ENCODE measurements around the gene FSHR. TPM values are rescaled to one million over a fixed set of nuclear protein-coding genes. Genes with fewer than 3 reads are reported as not detected.

Gene FSHR
- total RNA-seq, 1 donor = under 0.01 TPM

DNA sequence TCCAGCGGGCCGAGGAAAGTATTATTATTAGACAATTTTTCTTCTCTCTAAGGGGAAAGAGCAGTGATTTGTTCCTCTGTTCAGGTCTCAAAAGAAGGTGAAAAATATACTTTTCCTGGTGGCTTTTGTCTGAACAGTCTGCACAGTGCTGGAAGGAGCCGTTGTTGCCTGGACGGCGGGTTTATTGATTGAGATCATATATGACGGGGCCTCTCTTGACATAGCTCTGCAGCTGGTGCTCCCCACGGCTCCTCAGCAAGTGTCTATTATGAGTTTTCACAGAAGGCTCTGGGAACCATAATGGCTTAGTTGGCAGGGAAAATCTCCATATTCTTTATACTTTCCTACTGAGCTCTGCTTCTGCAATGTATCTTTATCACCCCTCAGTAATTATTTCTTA is 42.9 kb downstream of the FSHR start:
- DNase-seq (ENCODE audit: low read depth in 2 of 3, low spot score in 2 of 3) = no peak

- DNase-seq (ENCODE audit: low read depth in 2 of 3, low spot score in 2 of 3) = no peak
Observed at GRCh38 chr2:49111006-49111405, 43.3 kb downstream of the FSHR start.

GRCh38 chr2:49110571-49110970 is 43.7 kb downstream of the FSHR start:
- DNase-seq (ENCODE audit: low read depth in 2 of 3, low spot score in 2 of 3) = no peak

DNA sequence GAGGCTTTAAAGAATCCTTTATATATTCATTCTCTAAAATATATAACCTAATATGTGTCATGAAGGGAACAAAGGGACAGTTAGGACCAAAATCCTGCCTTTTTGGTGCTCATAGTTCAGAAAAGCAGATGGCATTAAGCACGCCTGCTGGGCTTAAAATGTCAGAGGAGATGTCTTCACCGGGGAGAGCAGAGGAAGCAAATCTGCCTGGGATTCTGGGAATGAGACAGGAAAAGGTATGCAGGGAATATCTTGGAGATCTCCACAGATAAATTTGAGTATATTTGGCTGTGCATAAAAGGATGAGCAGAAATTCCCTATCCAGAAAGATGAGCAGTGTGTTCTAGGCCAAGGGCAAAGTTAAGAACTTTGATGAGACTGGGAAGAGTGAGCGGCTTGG is 45.5 kb downstream of the FSHR start:
- no peak for DNase-seq (ENCODE audit: low read depth in 2 of 3, low spot score in 2 of 3)

DNA sequence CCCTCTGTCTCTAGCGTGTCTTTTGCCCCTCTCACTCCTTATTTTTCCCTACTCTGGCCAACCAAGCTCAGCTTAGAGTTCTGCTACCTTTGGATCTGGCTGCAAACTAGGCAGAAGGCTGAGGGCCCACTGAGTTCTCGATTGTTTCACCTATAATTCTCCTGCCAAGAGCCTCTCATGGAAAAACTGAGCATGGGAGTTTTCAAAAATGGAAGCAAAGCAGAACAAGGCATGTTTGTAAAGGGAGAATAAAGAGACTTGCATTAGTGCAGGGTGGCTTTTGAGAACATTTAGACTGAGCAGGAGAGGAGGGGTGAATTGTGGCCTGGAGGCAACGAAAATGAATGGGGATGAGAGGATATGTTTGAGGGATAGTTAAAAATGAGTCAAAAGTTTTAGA is 45.9 kb downstream of the FSHR start:
- DNase-seq (ENCODE audit: low read depth in 2 of 3, low spot score in 2 of 3) = no peak

DNA sequence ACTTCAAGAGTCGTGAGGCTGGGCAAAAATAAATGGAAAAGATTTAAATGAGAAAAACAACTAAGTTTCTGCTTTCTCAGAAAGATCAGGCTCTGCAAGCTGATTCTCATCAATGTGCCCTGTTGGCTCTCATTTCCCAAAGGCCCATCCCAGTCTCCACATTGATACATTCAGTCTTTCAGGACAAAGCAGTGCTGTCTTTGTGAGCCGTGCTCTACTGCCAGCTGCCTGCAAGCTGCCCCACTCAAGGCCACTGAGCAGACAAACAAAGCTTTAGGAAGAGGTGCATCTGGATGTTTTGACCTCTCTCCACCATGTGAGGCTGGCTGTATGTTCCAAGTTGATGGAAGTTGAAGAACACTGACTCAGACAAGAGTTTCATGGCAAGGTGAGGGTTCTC is 48.8 kb downstream of the FSHR start:
- no peak for DNase-seq (ENCODE audit: low read depth in 2 of 3, low spot score in 2 of 3)

- DNase-seq (ENCODE audit: low read depth in 2 of 3, low spot score in 2 of 3) = no peak
Observed at GRCh38 chr2:49102146-49102545, 52.2 kb downstream of the FSHR start.

- DNase-seq (ENCODE audit: low read depth in 2 of 3, low spot score in 2 of 3) = no peak
Observed at GRCh38 chr2:49080681-49081080, 73.6 kb downstream of the FSHR start.

- DNase-seq (ENCODE audit: low read depth in 2 of 3, low spot score in 2 of 3) = no peak
Observed at GRCh38 chr2:49070716-49071115, 83.6 kb downstream of the FSHR start.

GRCh38 chr2:49069829-49070228 is 84.5 kb downstream of the FSHR start:
- no peak for DNase-seq (ENCODE audit: low read depth in 2 of 3, low spot score in 2 of 3)

DNA sequence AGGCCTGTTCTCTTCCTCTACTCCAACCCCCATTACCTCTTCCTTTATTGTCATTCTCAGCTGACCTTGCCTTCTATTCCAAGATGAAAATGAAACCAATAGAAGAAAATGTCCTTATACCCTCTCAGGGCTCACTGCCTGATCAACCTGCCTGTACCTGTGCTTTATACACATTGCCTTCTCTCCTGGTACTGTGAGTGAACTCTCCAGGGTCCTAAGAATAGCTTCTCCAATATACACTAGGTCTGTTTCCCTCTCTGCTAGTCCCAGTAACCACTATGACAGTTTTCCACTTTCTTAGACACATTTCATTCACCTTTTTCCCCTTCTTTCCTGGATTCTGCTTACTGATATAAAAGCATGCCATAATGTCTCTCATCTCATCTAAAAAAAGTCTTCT is 85.7 kb downstream of the FSHR start:
- no peak for DNase-seq (ENCODE audit: low read depth in 2 of 3, low spot score in 2 of 3)

GRCh38 chr2:49067971-49068370 is 86.3 kb downstream of the FSHR start:
- no peak for DNase-seq (ENCODE audit: low read depth in 2 of 3, low spot score in 2 of 3)

- no peak for DNase-seq (ENCODE audit: low read depth in 2 of 3, low spot score in 2 of 3)
Observed at GRCh38 chr2:49053156-49053555, 101.2 kb downstream of the FSHR start.

- no peak for DNase-seq (ENCODE audit: low read depth in 2 of 3, low spot score in 2 of 3)
Observed at GRCh38 chr2:49050265-49050664, 104.0 kb downstream of the FSHR start.

DNA sequence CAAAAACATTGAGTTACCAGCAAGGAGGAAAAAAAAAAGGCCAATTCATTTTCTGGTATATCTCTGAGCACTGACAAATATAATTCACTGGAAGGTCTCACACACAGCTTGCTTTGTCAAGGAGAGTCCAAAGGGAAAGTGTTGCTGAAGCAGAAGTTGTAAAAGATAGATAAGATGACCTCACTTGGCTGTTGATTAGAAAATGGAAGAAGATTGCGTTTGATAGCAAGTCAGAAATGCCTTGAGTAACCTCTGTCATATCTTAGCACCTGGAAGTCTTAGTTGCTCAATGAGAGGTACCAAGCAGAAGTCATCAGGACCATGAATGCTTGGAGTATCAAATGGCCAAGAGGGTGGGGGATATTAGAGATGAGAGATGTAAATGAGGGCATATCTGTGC is 105.2 kb downstream of the FSHR start:
- DNase-seq (ENCODE audit: low read depth in 2 of 3, low spot score in 2 of 3) = no peak

GRCh38 chr2:49045083-49045482 is 109.2 kb downstream of the FSHR start:
- DNase-seq (ENCODE audit: low read depth in 2 of 3, low spot score in 2 of 3) = no peak

DNA sequence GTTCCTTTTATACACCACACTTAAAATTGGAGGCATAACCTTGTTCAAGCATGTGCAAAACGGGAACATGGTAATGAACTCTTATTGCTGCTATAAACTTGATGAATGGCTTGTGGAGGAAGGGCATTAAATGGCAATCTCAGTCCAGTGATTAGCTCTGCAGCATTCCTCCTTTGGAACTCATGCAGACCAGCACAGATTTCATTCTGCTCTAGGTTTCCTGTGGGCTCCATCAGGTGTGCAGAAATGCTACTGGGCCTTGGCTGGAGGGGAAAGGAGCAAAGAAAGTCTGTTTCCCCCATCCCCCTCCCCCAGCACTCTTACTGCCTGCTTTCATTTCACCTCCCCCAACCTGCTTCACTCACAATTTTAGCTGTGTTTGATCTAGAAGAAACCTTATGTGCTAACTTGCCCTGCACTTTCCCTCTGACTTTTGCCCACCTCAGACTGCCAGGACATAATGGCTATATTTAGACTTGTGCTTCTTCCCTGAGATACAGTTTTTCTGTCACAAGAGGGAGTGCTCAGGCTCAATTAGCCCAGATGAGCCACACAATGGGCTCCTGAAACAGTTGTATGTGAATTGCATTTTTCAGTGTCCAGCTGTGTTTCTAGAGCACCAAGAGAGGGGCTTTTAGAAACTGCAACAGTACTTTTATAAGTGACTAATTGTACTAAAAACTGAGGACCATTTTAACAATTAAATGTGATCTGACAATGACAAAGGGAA is 109.8 kb downstream of the FSHR start:
- DNase-seq (ENCODE audit: low read depth in 2 of 3, low spot score in 2 of 3) = no peak

- no peak for DNase-seq (ENCODE audit: low read depth in 2 of 3, low spot score in 2 of 3)
Observed at GRCh38 chr2:49043405-49043982, 110.8 kb downstream of the FSHR start.

- no peak for DNase-seq (ENCODE audit: low read depth in 2 of 3, low spot score in 2 of 3)
Observed at GRCh38 chr2:49042488-49042887, 111.8 kb downstream of the FSHR start.

- no peak for DNase-seq (ENCODE audit: low read depth in 2 of 3, low spot score in 2 of 3)
Observed at GRCh38 chr2:49041061-49041460, 113.3 kb downstream of the FSHR start.

DNA sequence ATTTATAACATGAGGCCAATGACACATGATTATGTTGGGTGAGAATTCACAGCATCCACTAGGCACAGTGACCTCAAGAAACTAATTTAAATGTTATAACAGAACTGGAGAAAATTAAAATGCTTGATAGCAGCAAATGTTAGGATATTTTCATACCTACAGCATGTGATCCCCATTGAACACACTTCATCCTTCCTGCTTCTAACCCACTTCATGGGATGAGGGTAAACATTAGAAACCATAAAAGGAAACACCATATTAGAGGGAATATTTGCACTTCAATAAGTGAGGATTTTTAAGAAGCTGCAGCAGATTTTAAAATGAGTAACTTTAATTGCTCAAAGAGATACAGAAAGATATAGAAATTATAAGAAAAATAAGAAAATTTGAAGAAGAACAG is 117.1 kb downstream of the FSHR start:
- DNase-seq (ENCODE audit: low read depth in 2 of 3, low spot score in 2 of 3) = no peak

DNA sequence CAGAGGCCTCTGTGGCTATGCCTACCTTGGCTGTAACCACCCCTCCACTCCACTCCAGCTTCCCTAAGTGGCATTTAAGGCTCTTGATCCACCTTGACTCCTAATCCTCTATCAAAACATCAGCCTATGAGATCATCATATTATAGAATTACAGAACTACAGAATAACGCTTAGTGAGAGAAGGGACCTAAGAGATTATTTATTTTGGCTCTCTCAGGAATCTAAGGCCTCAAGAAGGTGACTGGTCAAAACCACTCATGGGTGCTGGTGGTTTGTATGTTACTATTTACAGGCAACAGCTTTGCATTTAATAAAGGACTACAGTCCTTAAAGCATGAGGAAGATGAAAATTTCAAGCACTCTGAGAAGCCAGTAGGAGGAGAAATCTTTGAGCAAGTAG is 118.8 kb downstream of the FSHR start:
- DNase-seq (ENCODE audit: low read depth in 2 of 3, low spot score in 2 of 3) = no peak
